ENCODE measurements around the gene KLLN.

DNA sequence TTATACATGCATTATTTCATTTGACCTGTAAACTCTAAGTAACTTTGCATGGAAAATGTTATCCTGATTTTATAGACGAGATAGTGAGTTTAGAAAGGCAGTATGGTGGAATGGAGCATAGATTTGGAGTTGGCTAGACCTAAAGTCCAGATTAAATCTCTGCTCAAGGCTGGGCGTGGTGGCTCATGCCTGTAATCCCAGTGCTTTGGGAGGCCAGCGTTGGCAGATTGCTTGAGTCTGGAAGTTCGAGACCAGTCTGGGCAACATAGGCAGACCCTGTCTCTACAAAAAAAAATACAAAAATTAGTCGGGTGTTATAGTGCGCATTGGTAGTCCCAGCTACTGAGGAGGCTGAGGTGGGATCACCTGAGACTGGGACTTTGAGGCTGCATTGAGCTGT lies 9.5 kb upstream of the KLLN start:
- TF ChIP-seq, protein P1, sequence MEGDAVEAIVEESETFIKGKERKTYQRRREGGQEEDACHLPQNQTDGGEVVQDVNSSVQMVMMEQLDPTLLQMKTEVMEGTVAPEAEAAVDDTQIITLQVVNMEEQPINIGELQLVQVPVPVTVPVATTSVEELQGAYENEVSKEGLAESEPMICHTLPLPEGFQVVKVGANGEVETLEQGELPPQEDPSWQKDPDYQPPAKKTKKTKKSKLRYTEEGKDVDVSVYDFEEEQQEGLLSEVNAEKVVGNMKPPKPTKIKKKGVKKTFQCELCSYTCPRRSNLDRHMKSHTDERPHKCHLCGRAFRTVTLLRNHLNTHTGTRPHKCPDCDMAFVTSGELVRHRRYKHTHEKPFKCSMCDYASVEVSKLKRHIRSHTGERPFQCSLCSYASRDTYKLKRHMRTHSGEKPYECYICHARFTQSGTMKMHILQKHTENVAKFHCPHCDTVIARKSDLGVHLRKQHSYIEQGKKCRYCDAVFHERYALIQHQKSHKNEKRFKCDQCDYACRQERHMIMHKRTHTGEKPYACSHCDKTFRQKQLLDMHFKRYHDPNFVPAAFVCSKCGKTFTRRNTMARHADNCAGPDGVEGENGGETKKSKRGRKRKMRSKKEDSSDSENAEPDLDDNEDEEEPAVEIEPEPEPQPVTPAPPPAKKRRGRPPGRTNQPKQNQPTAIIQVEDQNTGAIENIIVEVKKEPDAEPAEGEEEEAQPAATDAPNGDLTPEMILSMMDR (IDR thresholded peaks at IDR 0.05): no peak
- TF ChIP-seq, protein P2, sequence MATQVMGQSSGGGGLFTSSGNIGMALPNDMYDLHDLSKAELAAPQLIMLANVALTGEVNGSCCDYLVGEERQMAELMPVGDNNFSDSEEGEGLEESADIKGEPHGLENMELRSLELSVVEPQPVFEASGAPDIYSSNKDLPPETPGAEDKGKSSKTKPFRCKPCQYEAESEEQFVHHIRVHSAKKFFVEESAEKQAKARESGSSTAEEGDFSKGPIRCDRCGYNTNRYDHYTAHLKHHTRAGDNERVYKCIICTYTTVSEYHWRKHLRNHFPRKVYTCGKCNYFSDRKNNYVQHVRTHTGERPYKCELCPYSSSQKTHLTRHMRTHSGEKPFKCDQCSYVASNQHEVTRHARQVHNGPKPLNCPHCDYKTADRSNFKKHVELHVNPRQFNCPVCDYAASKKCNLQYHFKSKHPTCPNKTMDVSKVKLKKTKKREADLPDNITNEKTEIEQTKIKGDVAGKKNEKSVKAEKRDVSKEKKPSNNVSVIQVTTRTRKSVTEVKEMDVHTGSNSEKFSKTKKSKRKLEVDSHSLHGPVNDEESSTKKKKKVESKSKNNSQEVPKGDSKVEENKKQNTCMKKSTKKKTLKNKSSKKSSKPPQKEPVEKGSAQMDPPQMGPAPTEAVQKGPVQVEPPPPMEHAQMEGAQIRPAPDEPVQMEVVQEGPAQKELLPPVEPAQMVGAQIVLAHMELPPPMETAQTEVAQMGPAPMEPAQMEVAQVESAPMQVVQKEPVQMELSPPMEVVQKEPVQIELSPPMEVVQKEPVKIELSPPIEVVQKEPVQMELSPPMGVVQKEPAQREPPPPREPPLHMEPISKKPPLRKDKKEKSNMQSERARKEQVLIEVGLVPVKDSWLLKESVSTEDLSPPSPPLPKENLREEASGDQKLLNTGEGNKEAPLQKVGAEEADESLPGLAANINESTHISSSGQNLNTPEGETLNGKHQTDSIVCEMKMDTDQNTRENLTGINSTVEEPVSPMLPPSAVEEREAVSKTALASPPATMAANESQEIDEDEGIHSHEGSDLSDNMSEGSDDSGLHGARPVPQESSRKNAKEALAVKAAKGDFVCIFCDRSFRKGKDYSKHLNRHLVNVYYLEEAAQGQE (IDR thresholded peaks at IDR 0.05; ENCODE audit: insufficient read depth in 1 of 2, low read depth in 2 of 2, low read length in 1 of 2): no peak
- TF ChIP-seq POLR2AphosphoS5 (IDR thresholded peaks at IDR 0.05; ENCODE audit: low read depth, low read length): no peak
